Stimulated activated CD8-positive, alpha-beta memory T cell treated with anti-CD3 and anti-CD28 coated beads, Interleukin-4, amount 100 ng/mL, for 48 hours (primary cell): ENCODE measurements around the gene ARHGAP10.

Experiments used
- DNase-seq: peaks from one replicate; pipeline ENCODE4 v3.0.0-alpha.2; 2020

ARHGAP10 gene

GRCh38 chr4:147830102-147830463, 98.2 kb downstream of the ARHGAP10 start:
- no peak for DNase-seq

GRCh38 chr4:147830987-147831386, 99.1 kb downstream of the ARHGAP10 start:
- DNase-seq: no peak

GRCh38 chr4:147831551-147832171, 99.8 kb downstream of the ARHGAP10 start:
- DNase-seq: no peak

GRCh38 chr4:147833254-147833653, 101.4 kb downstream of the ARHGAP10 start:
- DNase-seq: no peak

- DNase-seq: no peak
Observed at GRCh38 chr4:147833741-147834140, 101.9 kb downstream of the ARHGAP10 start.

- DNase-seq: no peak
Observed at GRCh38 chr4:147834480-147834879, 102.6 kb downstream of the ARHGAP10 start.

- DNase-seq: no peak
Observed at GRCh38 chr4:147836807-147837206, 104.9 kb downstream of the ARHGAP10 start.

- DNase-seq: no peak
Observed at GRCh38 chr4:147837435-147837834, 105.5 kb downstream of the ARHGAP10 start.

- DNase-seq: no peak
Observed at GRCh38 chr4:147837854-147838253, 106.0 kb downstream of the ARHGAP10 start.

GRCh38 chr4:147839200-147839599, 107.3 kb downstream of the ARHGAP10 start:
- no peak for DNase-seq

- DNase-seq: no peak
Observed at GRCh38 chr4:147839663-147840062, 107.8 kb downstream of the ARHGAP10 start.

GRCh38 chr4:147840838-147841738, 109.2 kb downstream of the ARHGAP10 start:
- DNase-seq: no peak

GRCh38 chr4:147842573-147842972, 110.7 kb downstream of the ARHGAP10 start:
- DNase-seq: no peak

GRCh38 chr4:147843162-147843561, 111.3 kb downstream of the ARHGAP10 start:
- DNase-seq: no peak

GRCh38 chr4:147844781-147845180, 112.9 kb downstream of the ARHGAP10 start:
- no peak for DNase-seq

- DNase-seq: no peak
Observed at GRCh38 chr4:147846318-147847155, 114.6 kb downstream of the ARHGAP10 start.

- no peak for DNase-seq
Observed at GRCh38 chr4:147847751-147848590, 116.1 kb downstream of the ARHGAP10 start.

- DNase-seq: no peak
Observed at GRCh38 chr4:147848634-147849033, 116.7 kb downstream of the ARHGAP10 start.

GRCh38 chr4:147851135-147851534, 119.2 kb downstream of the ARHGAP10 start:
- no peak for DNase-seq

GRCh38 chr4:147853706-147854105, 121.8 kb downstream of the ARHGAP10 start:
- no peak for DNase-seq

- DNase-seq: no peak
Observed at GRCh38 chr4:147854154-147854553, 122.3 kb downstream of the ARHGAP10 start.

GRCh38 chr4:147855571-147856009, 123.7 kb downstream of the ARHGAP10 start:
- no peak for DNase-seq
